Keratinocyte (primary cell): ENCODE results near the gene TECPR1.

Experiments used
- CTCF ChIP-seq, 3 experiments: IDR thresholded peaks in 1 of 3; conservative IDR thresholded peaks in 1 of 3; optimal IDR thresholded peaks in 1 of 3; 2 replicates in 2 of 3; 3 replicates in 1 of 3; pipeline versions ENCODE3 to v1.5.1; 2011; ENCODE audit warnings: low read length in 3 of 3, mild to moderate bottlenecking in 3 of 3, moderate library complexity in 2 of 3, control low read depth in 1 of 3, inconsistent platforms in 1 of 3; ENCODE audit not compliant: insufficient read depth in 2 of 3; ENCODE audit errors: extremely low read depth in 1 of 3
- EZH2 ChIP-seq: IDR thresholded peaks from one replicate; pipeline ENCODE4 v1.6.1; 2012; ENCODE audit warnings: inconsistent platforms, mild to moderate bottlenecking, low read length, moderate library complexity

- TF ChIP-seq CTCF (optimal IDR thresholded peaks at IDR 0.05 in 1 of 3, IDR thresholded peaks at IDR 0.05 in 1 of 3, conservative IDR thresholded peaks at IDR 0.05 in 1 of 3; ENCODE audit: extremely low read depth in 1 of 3, insufficient read depth in 2 of 3, low read length in 3 of 3) (no peak), EZH2 (no peak)
These were observed 26.9 kb upstream of the TECPR1 start for GRCh38 chr7:98278936-98279335.
